H1 (cell line): ENCODE measurements around the gene EFCAB13. TPM values are rescaled to one million over a fixed set of nuclear protein-coding genes. Genes with fewer than 3 reads are reported as not detected.
"Not testable (repeated sequence)": the region's sequence is repeated elsewhere in the genome, so short reads cannot be mapped to it uniquely, and the experiment has no call there.

Source experiments
- CTCF ChIA-PET: fragments of 300-600 bp; sonication (Branson Sonifier 250); formaldehyde crosslinking; loops from one replicate; lab custom pipeline; 2021; ENCODE audit not compliant: partially characterized antibody; lab: Charles Lee
- POLR2A ChIA-PET: fragments of 300-600 bp; sonication (Branson Sonifier 250); formaldehyde crosslinking; loops from one replicate; lab custom pipeline; 2021; ENCODE audit warnings: inconsistent platforms; ENCODE audit not compliant: partially characterized antibody; lab: Charles Lee
- DNase-seq, 2 experiments: peaks; one replicate each; pipeline versions ENCODE4 v3.0.0 to v3.0.0-alpha.2; 2010 to 2022; ENCODE audit warnings: low spot score in 2 of 2, low read depth in 1 of 2, mixed read lengths in 1 of 2
- FAIRE-seq: peaks from 2 replicates; lab custom pipeline; 2011; peaks lifted over from hg19 to GRCh38; lab: Jason Lieb, UNC
- H2AFZ ChIP-seq: 2 replicates; pipeline ENCODE4 v1.8.1; 2012; ENCODE audit warnings: low read length, inconsistent platforms
- H2AK5ac ChIP-seq: 2 replicates; pipeline ENCODE4 v1.6.1; 2013; ENCODE audit warnings: low read depth, low read length
- H2BK120ac ChIP-seq: replicated peaks from 2 replicates; pipeline ENCODE3; 2013; ENCODE audit warnings: low read depth, low read length, inconsistent platforms
- H2BK12ac ChIP-seq: 2 replicates; pipeline ENCODE4 v1.6.1; 2013; ENCODE audit warnings: low read depth, low read length
- H2BK15ac ChIP-seq: 2 replicates; pipeline ENCODE4 v1.6.1; 2013; ENCODE audit warnings: low read length
- H2BK20ac ChIP-seq: 2 replicates; pipeline ENCODE4 v1.6.1; 2013; ENCODE audit warnings: low read length
- H2BK5ac ChIP-seq: 2 replicates; pipeline ENCODE4 v1.6.1; 2013; ENCODE audit warnings: low read depth, low read length
- H3K14ac ChIP-seq: 2 replicates; pipeline ENCODE4 v1.6.1; 2013; ENCODE audit warnings: inconsistent platforms; ENCODE audit not compliant: insufficient read length
- H3K18ac ChIP-seq: 2 replicates; pipeline ENCODE4 v1.6.1; 2013; ENCODE audit warnings: low read length; ENCODE audit errors: extremely low read depth
- H3K23ac ChIP-seq: 2 replicates; pipeline ENCODE4 v1.6.1; 2013; ENCODE audit warnings: inconsistent platforms; ENCODE audit not compliant: insufficient read length
- H3K23me2 ChIP-seq: 2 replicates; pipeline ENCODE4 v1.6.1; 2013; ENCODE audit warnings: low read depth, low read length
- H3K27ac ChIP-seq: 2 replicates; pipeline ENCODE4 v1.6.1; 2011; ENCODE audit warnings: low read depth, low read length, inconsistent platforms
- H3K27me3 ChIP-seq, 4 experiments: replicated peaks in 1 of 4; 1 replicate in 1 of 4; 2 replicates in 3 of 4; pipeline versions ENCODE4 v1.6.1 to v1.8.1; 2011 to 2013; ENCODE audit warnings: low read length in 3 of 4, mild to moderate bottlenecking in 3 of 4, inconsistent platforms in 2 of 4, mixed read lengths in 2 of 4, moderate library complexity in 1 of 4; ENCODE audit not compliant: control insufficient read depth in 3 of 4, insufficient read depth in 3 of 4; ENCODE audit errors: extremely low read depth in 1 of 4
- H3K36me3 ChIP-seq, 4 experiments: 2 replicates each; pipeline versions ENCODE4 v1.6.1 to v1.8.1; 2011 to 2013; ENCODE audit warnings: mild to moderate bottlenecking in 4 of 4, low read length in 3 of 4, moderate library complexity in 2 of 4, control low read depth in 1 of 4, inconsistent platforms in 1 of 4; ENCODE audit not compliant: insufficient read depth in 4 of 4, control insufficient read depth in 2 of 4
- H3K4ac ChIP-seq: replicated peaks from 2 replicates; pipeline ENCODE3; 2013; ENCODE audit warnings: low read length, low read depth, mixed read lengths, inconsistent platforms; ENCODE audit not compliant: insufficient read length
- H3K4me1 ChIP-seq, 4 experiments: replicated peaks in 1 of 4; 1 replicate in 1 of 4; 2 replicates in 3 of 4; pipeline versions ENCODE4 v1.6.1 to v1.8.1; 2011 to 2013; ENCODE audit warnings: low read length in 3 of 4, inconsistent platforms in 2 of 4, mixed read lengths in 1 of 4; ENCODE audit not compliant: insufficient read depth in 4 of 4, control insufficient read depth in 3 of 4
- H3K4me2 ChIP-seq, 2 experiments: 2 replicates each; pipeline versions ENCODE4 v1.6.1 to v1.8.1; 2011 to 2013; ENCODE audit warnings: low read depth in 2 of 2, low read length in 2 of 2, control low read depth in 1 of 2, inconsistent platforms in 1 of 2, mild to moderate bottlenecking in 1 of 2; ENCODE audit not compliant: insufficient read depth in 1 of 2
- H3K4me3 ChIP-seq, 4 experiments: fragments of 200-600, 300-600 bp in 1 of 4; sonication (generic), shearing (Covaris generic), sonication (Bioruptor Twin) in 1 of 4; 2 replicates each; pipeline versions ENCODE4 v1.5.1 to v1.8.1; 2011 to 2016; ENCODE audit warnings: low read length in 4 of 4, low read depth in 3 of 4, control low read depth in 2 of 4, inconsistent platforms in 2 of 4, mild to moderate bottlenecking in 2 of 4, mixed read lengths in 1 of 4, moderate library complexity in 1 of 4; ENCODE audit not compliant: insufficient read depth in 2 of 4; ENCODE audit errors: extremely low read depth in 1 of 4
- H3K56ac ChIP-seq: replicated peaks from 2 replicates; pipeline ENCODE3; 2013; ENCODE audit warnings: low read depth, mild to moderate bottlenecking, mixed read lengths, low read length, inconsistent platforms; ENCODE audit not compliant: insufficient read length
- H3K79me1 ChIP-seq: 2 replicates; pipeline ENCODE4 v1.6.1; 2013; ENCODE audit warnings: low read depth, low read length, control low read depth
- H3K79me2 ChIP-seq, 2 experiments: 2 replicates each; pipeline versions ENCODE4 v1.6.1 to v1.8.1; 2012 to 2013; ENCODE audit warnings: low read length in 2 of 2, mild to moderate bottlenecking in 2 of 2, inconsistent platforms in 1 of 2; ENCODE audit not compliant: insufficient read depth in 2 of 2, control insufficient read depth in 1 of 2
- H3K9ac ChIP-seq, 4 experiments: replicated peaks in 1 of 4; 1 replicate in 1 of 4; 2 replicates in 3 of 4; pipeline versions ENCODE4 v1.6.1 to v1.8.1; 2011 to 2013; ENCODE audit warnings: low read depth in 3 of 4, low read length in 3 of 4, control low read depth in 2 of 4, mild to moderate bottlenecking in 2 of 4, moderate library complexity in 2 of 4, inconsistent platforms in 1 of 4; ENCODE audit errors: extremely low read depth in 1 of 4
- H3K9me3 ChIP-seq, 2 experiments: 2 replicates each; pipeline versions ENCODE4 v1.6.1 to v1.8.1; 2012 to 2013; ENCODE audit warnings: mild to moderate bottlenecking in 2 of 2, moderate library complexity in 2 of 2, control low read depth in 1 of 2, inconsistent platforms in 1 of 2, low read depth in 1 of 2, low read length in 1 of 2, mixed read lengths in 1 of 2; ENCODE audit not compliant: insufficient read depth in 2 of 2
- H4K20me1 ChIP-seq, 2 experiments: replicated peaks in 1 of 2; 2 replicates each; pipeline versions ENCODE3 to v1.8.1; 2011 to 2013; ENCODE audit warnings: inconsistent platforms in 2 of 2, low read length in 2 of 2, mild to moderate bottlenecking in 1 of 2; ENCODE audit not compliant: insufficient read depth in 2 of 2, control insufficient read depth in 1 of 2
- H4K5ac ChIP-seq: 2 replicates; pipeline ENCODE4 v1.6.1; 2013; ENCODE audit warnings: low read length, low read depth, mixed read lengths, inconsistent platforms; ENCODE audit not compliant: insufficient read length
- H4K8ac ChIP-seq: 2 replicates; pipeline ENCODE4 v1.8.0; 2013; ENCODE audit warnings: mild to moderate bottlenecking, moderate library complexity, low read length, inconsistent platforms; ENCODE audit not compliant: insufficient read depth; ENCODE audit errors: extremely low read depth
- H4K91ac ChIP-seq: replicated peaks from 2 replicates; pipeline ENCODE3; 2013; ENCODE audit warnings: low read length, mixed read lengths, inconsistent platforms; ENCODE audit not compliant: insufficient read length
- WGBS, 2 experiments: shearing (Covaris generic) in 1 of 2; methylation state at CpG; one replicate each; pipeline versions ENCODE4 v1.1.6 to v1.1.7; 2013 to 2015; ENCODE audit warnings: low lambda C conversion rate in 2 of 2, mixed read lengths in 2 of 2, inconsistent platforms in 1 of 2, low coverage in 1 of 2, missing lambda C conversion rate in 1 of 2; ENCODE audit not compliant: insufficient replicate concordance in 2 of 2, insufficient coverage in 1 of 2, insufficient read length in 1 of 2; ENCODE audit errors: extremely low coverage in 1 of 2, missing lambda C conversion rate in 1 of 2; 5-methylcytosine and 5-hydroxymethylcytosine counted together
- polyA plus RNA-seq, 7 experiments: library from polyadenylated mRNA; depleted of rRNA in 3 of 7; stranded (reverse) in 5 of 7; unstranded in 2 of 7; fragments of >200 nt in 5 of 7; fragments of 200-250 nt in 2 of 7; gene quantifications; 1 replicate in 5 of 7; 2 replicates in 1 of 7; 4 replicates in 1 of 7; pipeline versions ENCODE4 v1.2.1 to v1.2.3, GENCODE V29; 2011 to 2013; ENCODE audit warnings: missing spikeins in 2 of 7, mixed read lengths in 2 of 7
- total RNA-seq: library from RNA; stranded (reverse); fragmentation: NEBNext Ultra II Directional; extraction: Animal tissue kit (Norgen Biotek cat#: 25700); gene quantifications from 2 replicates; pipeline ENCODE4 v1.2.1, GENCODE V29; 2021

The EFCAB13 gene
- total and polyA plus RNA-seq, 2 of the 8 experiments (the other 6 are each of a cell fraction or from before 2014, with no cell fraction given): 0.12 to 2.0 TPM

DNA sequence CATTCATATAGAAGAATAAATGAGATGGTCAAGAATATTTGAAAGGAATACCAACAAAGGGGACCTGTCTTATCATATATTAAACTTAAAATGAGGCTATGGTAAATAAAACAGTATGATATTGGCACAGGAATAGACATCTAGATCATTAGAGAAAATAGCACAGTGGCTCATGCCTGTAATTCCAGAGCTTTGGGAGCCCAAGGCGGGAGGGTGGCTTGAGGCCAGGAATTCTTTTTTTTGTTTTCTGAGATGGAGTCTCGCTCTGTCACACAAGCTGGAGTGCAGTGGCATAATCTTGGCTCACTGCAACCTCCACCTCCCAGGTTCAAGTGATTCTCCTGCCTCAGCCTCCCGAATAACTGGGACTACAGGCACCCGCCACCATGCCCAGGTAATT is 143.2 kb downstream of the EFCAB13 start:
- H3K18ac ChIP-seq, H3K4me1 ChIP-seq, H3K79me2 ChIP-seq, H3K14ac ChIP-seq, H3K23ac ChIP-seq, H3K27me3 ChIP-seq, H2BK5ac ChIP-seq, POLR2A ChIA-PET, H3K9ac ChIP-seq, H3K9me3 ChIP-seq, CTCF ChIA-PET, H4K20me1 ChIP-seq, H3K36me3 ChIP-seq, H2BK15ac ChIP-seq, H3K4me3 ChIP-seq, H2AFZ ChIP-seq, H2BK12ac ChIP-seq, H4K91ac ChIP-seq, H2BK120ac ChIP-seq, FAIRE-seq, H3K4me2 ChIP-seq, H3K56ac ChIP-seq, H4K8ac ChIP-seq, H3K4ac ChIP-seq, H4K5ac ChIP-seq, H3K23me2 ChIP-seq, H3K27ac ChIP-seq, H3K79me1 ChIP-seq, H2AK5ac ChIP-seq, DNase-seq, H2BK20ac ChIP-seq: not testable (repeated sequence)
- 96% methylated on average over 4 of the region's 4 CpGs; no CpG with 5 or more reads in 1 of the 2 experiments for WGBS, 2 experiments
